DMS53 treated with DMSO at 0.1 percent for 48 hours (cell line): ENCODE results near the gene RAB11FIP5.
"Not testable (repeated sequence)": the region's sequence is repeated elsewhere in the genome, so short reads cannot be mapped to it uniquely, and the experiment has no call there.

Source experiments
- DNase-seq: peaks from one replicate; lab custom pipeline; 2025; ENCODE audit not compliant: unreplicated experiment; lab: John Stamatoyannopoulos, UW

RAB11FIP5 gene

GRCh38 chr2:73110168-73111072 lies 2.3 kb downstream of the RAB11FIP5 start:
- no peak for DNase-seq

GRCh38 chr2:73109431-73110167 lies 3.1 kb downstream of the RAB11FIP5 start:
- DNase-seq = no peak

GRCh38 chr2:73107211-73107926 lies 5.4 kb downstream of the RAB11FIP5 start:
- DNase-seq = no peak

GRCh38 chr2:73106791-73107190 lies 6.0 kb downstream of the RAB11FIP5 start:
- no peak for DNase-seq

GRCh38 chr2:73105511-73105971 lies 7.2 kb downstream of the RAB11FIP5 start:
- DNase-seq = no peak

- no peak for DNase-seq
Measured at GRCh38 chr2:73104933-73105332, 7.8 kb downstream of the RAB11FIP5 start.

GRCh38 chr2:73103018-73103542 lies 9.7 kb downstream of the RAB11FIP5 start:
- no peak for DNase-seq

GRCh38 chr2:73101626-73102256 lies 11.0 kb downstream of the RAB11FIP5 start:
- DNase-seq = no peak

GRCh38 chr2:73100956-73101355 lies 11.8 kb downstream of the RAB11FIP5 start:
- no peak for DNase-seq

GRCh38 chr2:73099486-73099885 lies 13.3 kb downstream of the RAB11FIP5 start:
- DNase-seq = no peak

GRCh38 chr2:73095910-73096309 lies 16.8 kb downstream of the RAB11FIP5 start:
- DNase-seq = no peak

GRCh38 chr2:73093601-73094218 lies 19.0 kb downstream of the RAB11FIP5 start:
- not testable (repeated sequence) for DNase-seq

- no peak for DNase-seq
Measured at GRCh38 chr2:73092146-73092783, 20.5 kb downstream of the RAB11FIP5 start.

GRCh38 chr2:73091696-73092095 lies 21.1 kb downstream of the RAB11FIP5 start:
- DNase-seq = no peak

- no peak for DNase-seq
Measured at GRCh38 chr2:73091164-73091563, 21.6 kb downstream of the RAB11FIP5 start.

GRCh38 chr2:73089270-73090030 lies 23.3 kb downstream of the RAB11FIP5 start:
- DNase-seq = no peak

GRCh38 chr2:73088703-73089102 lies 24.0 kb downstream of the RAB11FIP5 start:
- no peak for DNase-seq

- no peak for DNase-seq
Measured at GRCh38 chr2:73088211-73088610, 24.5 kb downstream of the RAB11FIP5 start.

GRCh38 chr2:73087311-73087710 lies 25.4 kb downstream of the RAB11FIP5 start:
- DNase-seq = no peak
